ENCODE results near the gene SPTB.

Gene SPTB

GRCh38 chr14:64748995-64749714, 130.6 kb downstream of the SPTB start:
- DNase-seq (ENCODE audit: low spot score) = no peak

DNA sequence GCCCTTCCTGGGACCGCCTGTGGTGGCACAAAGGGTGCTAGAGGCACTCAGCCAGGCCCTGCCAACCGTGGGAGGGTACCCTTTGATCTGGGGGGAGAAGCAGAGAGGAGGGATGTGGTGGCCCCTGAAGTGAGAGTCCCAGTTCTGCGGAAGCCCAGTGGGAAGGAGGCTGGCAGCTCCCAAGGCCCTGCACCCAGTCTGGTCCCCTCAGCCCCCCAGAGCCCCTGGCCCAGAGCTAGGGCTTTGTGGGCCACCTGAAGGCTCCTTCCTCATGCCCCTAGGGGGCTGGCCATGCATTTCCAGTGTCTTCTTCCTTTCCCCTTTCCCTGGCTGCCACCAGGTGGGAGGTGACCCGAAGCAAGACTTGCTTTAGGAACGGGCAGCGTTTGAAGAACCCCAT, 131.2 kb downstream of the SPTB start:
- DNase-seq (ENCODE audit: low spot score) = no peak

GRCh38 chr14:64747327-64747726, 132.4 kb downstream of the SPTB start:
- DNase-seq (ENCODE audit: low spot score) = no peak

GRCh38 chr14:64746298-64747250, 133.1 kb downstream of the SPTB start:
- DNase-seq (ENCODE audit: low spot score) = no peak

DNA sequence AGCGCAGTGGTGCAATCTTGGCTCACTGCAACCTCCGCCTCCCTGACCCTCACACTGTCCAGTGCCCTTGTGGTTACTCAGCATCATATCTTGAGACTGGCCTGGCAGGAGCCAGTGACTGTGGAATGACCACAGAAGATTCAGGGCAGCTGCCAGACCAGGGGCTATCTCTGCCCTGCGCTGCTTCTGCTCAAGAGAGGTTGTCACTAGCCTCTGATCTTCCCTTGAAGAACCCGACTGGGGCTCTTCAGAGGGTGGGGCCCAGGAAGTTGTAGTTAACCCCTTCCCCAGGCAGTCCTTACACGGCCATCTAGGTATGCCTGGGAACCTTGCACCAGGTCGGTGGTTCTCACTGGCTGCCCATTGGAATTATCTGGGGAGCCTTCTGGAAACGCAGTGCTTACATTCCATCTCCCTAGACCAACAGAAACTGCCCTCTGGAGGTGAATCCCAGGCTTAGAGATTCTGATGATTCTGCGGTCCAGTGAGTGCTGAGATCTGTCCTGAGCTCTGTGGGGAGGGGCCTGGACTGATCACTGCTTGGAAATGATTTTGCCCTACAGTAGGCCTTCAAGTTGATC, 134.1 kb downstream of the SPTB start:
- no peak for DNase-seq (ENCODE audit: low spot score)

- DNase-seq (ENCODE audit: low spot score) = no peak
These were observed 136.6 kb downstream of the SPTB start for GRCh38 chr14:64743061-64743460.

- no peak for DNase-seq (ENCODE audit: low spot score)
These were observed 137.7 kb downstream of the SPTB start for GRCh38 chr14:64741961-64742360.

DNA sequence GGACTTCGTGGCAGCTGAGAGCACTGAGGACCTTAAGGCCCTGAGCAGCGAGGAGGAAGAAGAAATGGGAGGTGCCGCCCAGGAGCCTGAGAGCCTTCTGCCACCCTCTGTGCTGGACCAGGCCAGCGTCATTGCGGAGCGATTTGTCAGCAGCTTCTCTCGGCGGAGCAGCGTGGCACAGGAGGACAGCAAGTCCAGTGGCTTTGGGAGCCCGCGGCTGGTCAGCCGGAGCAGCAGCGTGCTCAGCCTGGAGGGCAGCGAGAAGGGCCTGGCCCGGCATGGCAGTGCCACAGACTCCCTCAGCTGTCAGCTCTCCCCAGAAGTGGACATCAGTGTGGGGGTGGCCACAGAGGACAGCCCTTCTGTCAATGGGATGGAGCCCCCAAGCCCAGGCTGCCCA, 138.5 kb downstream of the SPTB start:
- DNase-seq (ENCODE audit: low spot score) = no peak

- no peak for DNase-seq (ENCODE audit: low spot score)
These were observed 141.4 kb downstream of the SPTB start for GRCh38 chr14:64738281-64738804.

GRCh38 chr14:64737391-64738280, 142.1 kb downstream of the SPTB start:
- DNase-seq (ENCODE audit: low spot score) = no peak

DNA sequence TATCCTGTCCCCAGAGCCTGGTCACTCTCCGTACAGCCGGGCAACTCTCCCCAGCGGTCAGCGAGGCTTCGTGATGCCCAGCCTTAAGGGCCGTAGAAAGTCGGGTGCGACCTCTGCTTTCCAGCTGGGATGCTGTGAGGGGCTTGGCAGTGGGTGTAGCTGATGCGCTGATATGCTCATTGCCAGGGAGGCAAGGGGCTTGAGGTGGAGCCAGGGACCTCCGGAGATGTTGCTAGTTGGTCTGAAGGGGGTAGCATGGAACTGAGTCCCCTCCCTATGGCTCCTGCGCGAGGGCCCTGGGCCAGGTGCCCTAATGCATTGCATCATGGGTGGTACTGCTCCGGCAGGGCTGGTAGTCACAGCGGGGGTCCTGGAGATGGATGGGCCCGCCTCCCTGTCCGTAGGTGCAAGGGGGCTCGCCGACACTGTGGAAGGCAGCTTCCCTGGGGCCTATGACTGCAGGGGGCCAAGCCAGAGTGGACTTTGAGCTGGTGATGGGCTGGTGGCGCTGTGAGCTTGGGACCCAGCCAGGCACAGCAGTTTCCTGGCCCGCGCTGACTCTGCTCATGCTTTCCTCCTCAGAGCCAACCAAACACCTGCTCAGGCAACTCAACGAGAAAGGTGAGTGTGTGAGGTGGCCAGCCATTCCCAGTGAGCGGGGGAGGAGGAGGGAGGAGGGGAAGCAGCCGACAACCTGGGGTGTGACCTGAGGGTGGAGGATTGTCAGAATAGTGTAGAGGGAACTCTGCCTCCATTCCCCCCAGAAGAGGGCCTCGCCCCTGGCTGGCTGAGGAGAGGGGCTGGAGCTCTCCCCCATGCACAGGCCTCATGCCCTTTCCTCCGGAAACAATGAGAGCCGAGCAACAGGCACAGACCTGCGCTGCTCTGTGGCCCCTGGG, 143.2 kb downstream of the SPTB start:
- DNase-seq (ENCODE audit: low spot score) = no peak

- DNase-seq (ENCODE audit: low spot score) = no peak
These were observed 144.7 kb downstream of the SPTB start for GRCh38 chr14:64734990-64735389.

DNA sequence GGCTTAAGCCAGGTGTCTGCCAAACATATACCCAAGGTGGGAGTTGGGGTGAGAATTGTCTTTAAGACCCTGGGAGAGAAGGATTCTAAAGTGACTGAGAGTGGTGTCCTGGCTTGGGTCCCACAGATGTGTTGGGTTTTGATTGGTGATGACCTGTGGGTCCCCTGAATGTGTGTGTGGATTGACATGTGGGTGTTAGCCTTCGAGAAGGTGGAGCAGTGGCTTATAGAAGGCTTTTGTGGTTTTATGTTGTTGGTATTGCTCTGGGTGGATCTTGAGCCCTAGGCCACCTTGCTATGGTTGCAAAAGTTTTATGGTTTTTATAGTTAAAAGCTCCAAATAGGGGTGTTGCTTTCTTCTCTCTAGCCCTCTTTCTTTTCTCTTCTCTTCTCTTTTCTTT, 145.8 kb downstream of the SPTB start:
- no peak for DNase-seq (ENCODE audit: low spot score)

- DNase-seq (ENCODE audit: low spot score) = no peak
These were observed 146.4 kb downstream of the SPTB start for GRCh38 chr14:64733321-64733720.

GRCh38 chr14:64732536-64733120, 147.1 kb downstream of the SPTB start:
- no peak for DNase-seq (ENCODE audit: low spot score)

DNA sequence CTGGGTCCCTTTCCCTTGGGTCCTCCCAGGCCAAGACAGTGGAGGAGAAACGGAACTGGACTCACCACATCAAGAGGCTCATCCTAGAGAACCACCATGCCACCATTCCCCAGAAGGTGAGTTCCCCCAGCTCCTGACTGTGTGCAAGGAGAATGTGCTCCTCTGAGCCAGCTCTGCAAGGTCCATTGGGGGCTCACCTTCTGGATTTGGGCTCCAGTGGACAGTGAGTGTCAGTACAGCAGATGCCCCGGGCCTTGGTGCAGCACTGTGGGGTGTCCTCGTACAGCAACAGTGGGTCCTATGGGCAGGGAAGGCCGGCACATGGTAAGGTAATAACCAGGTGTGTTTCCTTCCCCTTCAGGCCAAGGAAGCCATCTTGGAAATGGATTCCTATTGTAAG, 147.6 kb downstream of the SPTB start:
- DNase-seq (ENCODE audit: low spot score) = no peak

DNA sequence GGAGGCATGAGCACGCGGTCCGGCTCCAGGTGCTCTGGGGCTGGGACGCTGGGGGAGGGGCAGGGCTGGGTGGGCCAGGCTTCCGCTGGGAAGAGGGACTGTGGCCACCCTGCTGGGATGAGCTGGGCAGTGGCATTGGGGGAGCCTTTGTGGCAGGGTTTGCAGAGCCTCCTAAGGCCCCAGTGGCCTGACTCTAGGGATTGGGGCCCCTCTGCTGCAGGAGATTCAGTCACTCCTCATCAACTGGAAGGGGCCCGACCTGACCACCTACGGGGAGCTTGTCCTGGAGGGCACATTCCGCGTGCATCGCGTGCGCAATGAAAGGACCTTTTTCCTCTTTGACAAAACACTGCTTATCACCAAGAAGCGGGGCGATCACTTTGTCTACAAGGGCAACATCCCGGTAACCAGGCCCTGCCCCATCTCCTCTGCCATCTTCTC, 148.5 kb downstream of the SPTB start:
- DNase-seq (ENCODE audit: low spot score) = no peak

GRCh38 chr14:64730681-64731080, 149.0 kb downstream of the SPTB start:
- DNase-seq (ENCODE audit: low spot score) = no peak

GRCh38 chr14:64730061-64730440, 149.7 kb downstream of the SPTB start:
- no peak for DNase-seq (ENCODE audit: low spot score)

GRCh38 chr14:64729386-64730060, 150.2 kb downstream of the SPTB start:
- DNase-seq (ENCODE audit: low spot score) = no peak

Data from germinal center (tissue), 1 donor.